Fibroblast of lung (primary cell): ENCODE data around the gene CTSD. TPM values are rescaled to one million over a fixed set of nuclear protein-coding genes. Genes with fewer than 3 reads are reported as not detected.

Source experiments
- DNase-seq, 2 donors: peaks; one replicate each; pipeline versions ENCODE4 v3.0.0 to v3.0.0-alpha.2; 2010; ENCODE audit warnings: low read depth in 2 of 2
- H2AFZ ChIP-seq: 2 replicates; pipeline ENCODE4 v1.5.1; 2012; ENCODE audit warnings: low read length, control low read depth, inconsistent platforms
- H3K27ac ChIP-seq: 2 replicates; pipeline ENCODE4 v1.5.1; 2011; ENCODE audit warnings: low read length, control low read depth; ENCODE audit not compliant: insufficient read depth
- H3K27me3 ChIP-seq: 2 replicates; pipeline ENCODE4 v1.5.1; 2011; ENCODE audit warnings: mild to moderate bottlenecking, low read length; ENCODE audit not compliant: control insufficient read depth, insufficient read depth
- H3K36me3 ChIP-seq: 2 replicates; pipeline ENCODE4 v1.5.1; 2011; ENCODE audit warnings: low read length; ENCODE audit not compliant: control insufficient read depth, insufficient read depth
- H3K4me1 ChIP-seq: 2 replicates; pipeline ENCODE4 v1.5.1; 2011; ENCODE audit warnings: low read length; ENCODE audit not compliant: control insufficient read depth, insufficient read depth; ENCODE audit errors: extremely low read depth
- H3K4me2 ChIP-seq: 2 replicates; pipeline ENCODE4 v1.5.1; 2011; ENCODE audit warnings: low read length, control low read depth; ENCODE audit not compliant: insufficient read depth; ENCODE audit errors: extremely low read depth
- H3K4me3 ChIP-seq, 4 experiments: fragments of 200-600 bp in 1 of 4; sonication (generic) in 1 of 4; replicated peaks in 1 of 4; 2 replicates each; pipeline ENCODE4 v1.5.1; 2011 to 2016; ENCODE audit warnings: low read length in 4 of 4, low read depth in 3 of 4, mild to moderate bottlenecking in 3 of 4, control low read depth in 2 of 4, inconsistent platforms in 1 of 4, mixed read lengths in 1 of 4; ENCODE audit not compliant: insufficient read depth in 1 of 4; ENCODE audit errors: control extremely low read depth in 1 of 4
- H3K79me2 ChIP-seq: 2 replicates; pipeline ENCODE4 v1.5.1; 2012; ENCODE audit warnings: mild to moderate bottlenecking, low read length, inconsistent platforms; ENCODE audit not compliant: control insufficient read depth, insufficient read depth
- H3K9ac ChIP-seq: 2 replicates; pipeline ENCODE4 v1.5.1; 2011; ENCODE audit warnings: mild to moderate bottlenecking, low read length, control low read depth; ENCODE audit not compliant: insufficient read depth
- H3K9me3 ChIP-seq: 2 replicates; pipeline ENCODE4 v1.5.1; 2012; ENCODE audit warnings: low read depth, low read length; ENCODE audit not compliant: control insufficient read depth, insufficient read depth
- H4K20me1 ChIP-seq: 2 replicates; pipeline ENCODE4 v1.5.1; 2011; ENCODE audit warnings: low read length; ENCODE audit not compliant: control insufficient read depth, insufficient read depth; ENCODE audit errors: extremely low read depth
- CTCF ChIP-seq, 2 donors: IDR thresholded peaks in 1 of 2; conservative IDR thresholded peaks in 1 of 2; 1 replicate in 1 of 2; 2 replicates in 1 of 2; pipeline ENCODE4 v1.5.1; 2011 to 2012; ENCODE audit warnings: low read length in 2 of 2, control low read depth in 1 of 2, inconsistent platforms in 1 of 2, low read depth in 1 of 2, mild to moderate bottlenecking in 1 of 2
- EZH2 ChIP-seq: IDR thresholded peaks from 2 replicates; pipeline ENCODE4 v1.5.1; 2012; ENCODE audit warnings: low read length, control low read depth, mild to moderate bottlenecking; ENCODE audit errors: missing control alignments
- polyA plus RNA-seq, 2 donors: library from polyadenylated mRNA; depleted of rRNA in 1 of 2; stranded (reverse) in 1 of 2; unstranded in 1 of 2; fragments of >200 nt; gene quantifications; 2 replicates each; pipeline ENCODE4 v1.2.1, GENCODE V29; 2011 to 2012; ENCODE audit warnings: missing spikeins in 1 of 2
- total RNA-seq: library from RNA; depleted of rRNA; stranded (reverse); fragments of >200 nt; gene quantifications from 2 replicates; pipeline ENCODE4 v1.2.1, GENCODE V29; 2014

The CTSD gene
- total and polyA plus RNA-seq, 2 donors (not counting 1 experiment from before 2014, with no cell fraction given), result 135 to 253 TPM

GRCh38 chr11:1745701-1746320 is 17.9 kb downstream of the CTSD start:
- no peak for DNase-seq
- H4K20me1 ChIP-seq, result no peaks in the 10 kb centered on the region
- H3K36me3 ChIP-seq, result no peaks in the 10 kb centered on the region
- no peaks in the 10 kb centered on the region for H3K9me3 ChIP-seq
- no peak overlapping the region for H3K4me3 ChIP-seq
- no peak overlapping the region for H3K4me2 ChIP-seq
- no peak for TF ChIP-seq EZH2
- no peak for TF ChIP-seq CTCF (conservative IDR thresholded peaks at IDR 0.05 in 1 of 2, IDR thresholded peaks at IDR 0.05 in 1 of 2; ENCODE audit: low read depth in 1 of 2, low read length in 2 of 2)
- peaks cover 11% of the 10 kb centered on the region for H3K4me1 ChIP-seq
- no peak overlapping the region for H3K27ac ChIP-seq
- peaks cover 6% of the 10 kb centered on the region for H3K27me3 ChIP-seq
- no peaks in the 10 kb centered on the region for H3K79me2 ChIP-seq
- H3K9ac ChIP-seq, result no peak overlapping the region
- H2AFZ ChIP-seq, result no peak overlapping the region

GRCh38 chr11:1744891-1745700 is 18.6 kb downstream of the CTSD start:
- TF ChIP-seq EZH2, result no peak
- TF ChIP-seq CTCF (conservative IDR thresholded peaks at IDR 0.05 in 1 of 2, IDR thresholded peaks at IDR 0.05 in 1 of 2; ENCODE audit: low read depth in 1 of 2, low read length in 2 of 2), result no peak
- H3K79me2 ChIP-seq, result no peaks in the 10 kb centered on the region
- no peak overlapping the region for H3K27ac ChIP-seq
- no peaks in the 10 kb centered on the region for H3K36me3 ChIP-seq
- H3K4me2 ChIP-seq, result no peak overlapping the region
- peaks cover 7% of the 10 kb centered on the region for H3K27me3 ChIP-seq
- no peak overlapping the region for H3K4me3 ChIP-seq
- no peak overlapping the region for H3K9ac ChIP-seq
- H2AFZ ChIP-seq, result no peak overlapping the region
- peaks cover 9% of the 10 kb centered on the region for H3K4me1 ChIP-seq
- no peak for DNase-seq
- no peaks in the 10 kb centered on the region for H4K20me1 ChIP-seq
- H3K9me3 ChIP-seq, result no peaks in the 10 kb centered on the region

- no peaks in the 10 kb centered on the region for H3K9me3 ChIP-seq
- peaks cover 2% of the 10 kb centered on the region for H3K4me1 ChIP-seq
- no peak overlapping the region for H2AFZ ChIP-seq
- H3K79me2 ChIP-seq, result no peaks in the 10 kb centered on the region
- TF ChIP-seq EZH2 (no peak), CTCF (conservative IDR thresholded peaks at IDR 0.05 in 1 of 2, IDR thresholded peaks at IDR 0.05 in 1 of 2; ENCODE audit: low read depth in 1 of 2, low read length in 2 of 2) (no peak)
- no peak for DNase-seq
- H4K20me1 ChIP-seq, result no peaks in the 10 kb centered on the region
- H3K27ac ChIP-seq, result no peak overlapping the region
- H3K27me3 ChIP-seq, result peaks cover 7% of the 10 kb centered on the region
- H3K36me3 ChIP-seq, result no peaks in the 10 kb centered on the region
- no peak overlapping the region for H3K4me2 ChIP-seq
- H3K4me3 ChIP-seq, result no peak overlapping the region
- no peak overlapping the region for H3K9ac ChIP-seq
These were observed 19.4 kb downstream of the CTSD start for GRCh38 chr11:1744137-1744886.
